PC-3 (cell line): Measurements from ENCODE around the gene SCN4B. TPM values are rescaled to one million over a fixed set of nuclear protein-coding genes. Genes with fewer than 3 reads are reported as not detected.
A peak's percentile ranks its signal among the peaks of the same experiment; 100 is the strongest.

Experiments used
- ATAC-seq: fragments of 200-7000 bp; cut with Tn5 transposase; 2 replicates; pipeline ENCODE4 v1.9.1; 2020; ENCODE audit warnings: mild to moderate bottlenecking, moderate library complexity
- BruUV-seq: library from RNA; stranded (reverse); fragments of 400-500 nt; replicated peaks from 2 replicates; lab custom pipeline; 2021; lab: Mats Ljungman, UMichigan
- CTCF ChIA-PET: fragments of 300-600 bp; sonication (Branson Sonifier 250); formaldehyde crosslinking; loops from one replicate; lab custom pipeline; 2022; ENCODE audit warnings: antibody characterized with exemption; lab: Charles Lee
- POLR2A ChIA-PET: fragments of 300-600 bp; sonication (Branson Sonifier 250); formaldehyde crosslinking; loops from one replicate; lab custom pipeline; 2022; ENCODE audit warnings: antibody characterized with exemption; ENCODE audit not compliant: unreplicated experiment; lab: Charles Lee
- DNase-seq: peaks from one replicate; pipeline ENCODE4 v3.0.0-alpha.2; 2015
- H2AFZ ChIP-seq: fragments of 300-600 bp; sonication (generic); 2 replicates; pipeline ENCODE4 v1.6.0; 2016; ENCODE audit warnings: antibody characterized with exemption, low read length
- H3F3A ChIP-seq: fragments of 300-600 bp; sonication (generic); one replicate; pipeline ENCODE4 v1.6.0; 2017; ENCODE audit warnings: antibody characterized with exemption, low read length, control low read depth, mild to moderate bottlenecking; ENCODE audit not compliant: unreplicated experiment
- H3K27ac ChIP-seq: fragments of 300-600 bp; sonication (generic); 2 replicates; pipeline ENCODE4 v1.5.1; 2016; ENCODE audit warnings: mild to moderate bottlenecking, low read length
- H3K27me3 ChIP-seq: fragments of 300-600 bp; sonication (generic); 2 replicates; pipeline ENCODE4 v1.6.1; 2016; ENCODE audit warnings: low read length, mixed read lengths
- H3K36me3 ChIP-seq: fragments of 300-600 bp; sonication (generic); 2 replicates; pipeline ENCODE4 v1.6.1; 2016; ENCODE audit warnings: low read depth, mixed run types, low read length, mixed read lengths
- H3K4me1 ChIP-seq: fragments of 300-600 bp; sonication (generic); 2 replicates; pipeline ENCODE4 v1.5.1; 2016; ENCODE audit warnings: low read length; ENCODE audit not compliant: insufficient read depth
- H3K4me2 ChIP-seq: fragments of 300-600 bp; sonication (generic); 2 replicates; pipeline ENCODE4 v1.6.0; 2016; ENCODE audit warnings: low read length
- H3K4me3 ChIP-seq: fragments of 300-600 bp; sonication (generic); 2 replicates; pipeline ENCODE4 v1.5.1; 2016; ENCODE audit warnings: mild to moderate bottlenecking, low read length, mixed read lengths
- H3K79me2 ChIP-seq: fragments of 300-600 bp; sonication (generic); 2 replicates; pipeline ENCODE4 v1.6.1; 2017; ENCODE audit warnings: low read length, mixed read lengths
- H3K9ac ChIP-seq: fragments of 300-600 bp; sonication (generic); 2 replicates; pipeline ENCODE4 v1.6.0; 2016; ENCODE audit warnings: mild to moderate bottlenecking, low read length
- H3K9me2 ChIP-seq: fragments of 300-600 bp; sonication (generic); replicated peaks from 2 replicates; pipeline ENCODE4 v1.6.1; 2016; ENCODE audit warnings: mixed run types, low read length, mixed read lengths
- H3K9me3 ChIP-seq: fragments of 300-600 bp; sonication (generic); 2 replicates; pipeline ENCODE4 v1.6.1; 2016; ENCODE audit warnings: low read length, mixed read lengths
- H4K20me1 ChIP-seq: fragments of 300-600 bp; sonication (generic); 2 replicates; pipeline ENCODE4 v1.6.1; 2016; ENCODE audit warnings: low read length, mixed read lengths
- CTCF ChIP-seq: fragments of 300-600 bp; sonication (generic); conservative IDR thresholded peaks from 2 replicates; pipeline ENCODE4 v1.5.1; 2017; ENCODE audit warnings: antibody characterized with exemption, low read depth, mild to moderate bottlenecking, low read length
- EZH2 ChIP-seq: fragments of 300-600 bp; sonication (generic); IDR thresholded peaks from one replicate; pipeline ENCODE4 v1.6.1; 2017; ENCODE audit warnings: antibody characterized with exemption, mild to moderate bottlenecking, low read length; ENCODE audit not compliant: unreplicated experiment
- EZH2phosphoT487 ChIP-seq: fragments of 300-600 bp; sonication (generic); IDR thresholded peaks from 2 replicates; pipeline ENCODE4 v1.6.1; 2018; ENCODE audit warnings: mild to moderate bottlenecking, antibody characterized with exemption, low read length, borderline replicate concordance
- intact Hi-C: fragments of 100-400 bp; cut with micrococcal nuclease; formaldehyde crosslinking; loops from 2 replicates; pipeline ENCODE4 v1.9.0; 2023
- total RNA-seq: library from RNA; depleted of rRNA; stranded (reverse); fragments of >200 nt; gene quantifications from 2 replicates; pipeline ENCODE4 v1.2.3, GENCODE V29; 2014

The SCN4B gene
- total RNA-seq, 1 experiment from 2014 or later: not detected

- H4K20me1 ChIP-seq: no peaks in the 10 kb centered on the region
- ChIA-PET CTCF (interaction anchor here (0.8 kb wide), 2 partner anchors 14 to 208 kb away, joined by 3 read pairs; no protein-coding TSS in a partner anchor), POLR2A (no interaction called here)
- no TSS peak for BruUV-seq
- no peaks in the 10 kb centered on the region for H3K9me3 ChIP-seq
- DNase-seq (peak; percentile 20), ATAC-seq (no peak)
- H3K9me2 ChIP-seq: no peaks in the 10 kb centered on the region
- no peaks in the 10 kb centered on the region for H3K79me2 ChIP-seq
- no peaks in the 10 kb centered on the region for H3F3A ChIP-seq
- no peak overlapping the region for H3K4me3 ChIP-seq
- no peak for TF ChIP-seq EZH2
- H2AFZ ChIP-seq: no peak overlapping the region
- no peaks in the 10 kb centered on the region for H3K4me1 ChIP-seq
- no peak overlapping the region for H3K27ac ChIP-seq
- H3K4me2 ChIP-seq: no peak overlapping the region
- H3K27me3 ChIP-seq: peaks cover 59% of the 10 kb centered on the region
- H3K36me3 ChIP-seq: no peaks in the 10 kb centered on the region
- no peak overlapping the region for H3K9ac ChIP-seq
- intact Hi-C loops: no loop called here
Measured at GRCh38 chr11:118142809-118143208, 9.8 kb downstream of the SCN4B start.

- H3K9ac ChIP-seq: no peak overlapping the region
- no peaks in the 10 kb centered on the region for H3F3A ChIP-seq
- H3K9me3 ChIP-seq: no peaks in the 10 kb centered on the region
- DNase-seq (peak; percentile 65), ATAC-seq (no peak)
- H3K79me2 ChIP-seq: no peaks in the 10 kb centered on the region
- H4K20me1 ChIP-seq: no peaks in the 10 kb centered on the region
- H3K4me2 ChIP-seq: no peak overlapping the region
- no peak overlapping the region for H2AFZ ChIP-seq
- no peak for TF ChIP-seq EZH2phosphoT487
- no peak for TF ChIP-seq EZH2
- TF ChIP-seq CTCF: no peak
- ChIA-PET POLR2A (no interaction called here), CTCF (no interaction called here)
- no peak overlapping the region for H3K4me3 ChIP-seq
- peaks cover 63% of the 10 kb centered on the region for H3K27me3 ChIP-seq
- no peaks in the 10 kb centered on the region for H3K36me3 ChIP-seq
- no peaks in the 10 kb centered on the region for H3K9me2 ChIP-seq
- H3K27ac ChIP-seq: no peak overlapping the region
- no TSS peak for BruUV-seq
- intact Hi-C loops: no loop called here
- no peaks in the 10 kb centered on the region for H3K4me1 ChIP-seq
Measured at GRCh38 chr11:118142081-118142480, 10.5 kb downstream of the SCN4B start.

- no peak for DNase-seq
- Histone ChIP-seq H3K9ac (no peak overlapping the region), H2AFZ (no peak overlapping the region), H3K79me2 (no peaks in the 10 kb centered on the region), H3K4me1 (no peaks in the 10 kb centered on the region), H3K9me2 (no peaks in the 10 kb centered on the region), H3F3A (no peaks in the 10 kb centered on the region), H3K27ac (no peak overlapping the region), H3K4me2 (no peak overlapping the region), H3K4me3 (no peak overlapping the region), H4K20me1 (no peaks in the 10 kb centered on the region), H3K36me3 (no peaks in the 10 kb centered on the region), H3K27me3 (peaks cover 77% of the 10 kb centered on the region), H3K9me3 (no peaks in the 10 kb centered on the region)
- intact Hi-C loops: no loop called here
- BruUV-seq: no TSS peak
- TF ChIP-seq EZH2phosphoT487 (no peak), EZH2 (no peak), CTCF (no peak)
- ChIA-PET CTCF (interaction anchor here (0.6 kb wide), 1 partner anchor 29 kb away, joined by 3 read pairs; no protein-coding TSS in a partner anchor), POLR2A (no interaction called here)
- no peak for ATAC-seq
Measured at GRCh38 chr11:118139578-118139977, 13.0 kb downstream of the SCN4B start.
